ENCODE results near the gene TRIM74.
"Not testable (repeated sequence)": the region's sequence is repeated elsewhere in the genome, so short reads cannot be mapped to it uniquely, and the experiment has no call there.

TRIM74 gene

GRCh38 chr7:72968980-72969516 lies at the start of gene TRIM74:
TSS of gene TRIM74 (minus strand) at chr7:72969466. CDS start at chr7:72966157, 3,309 bp downstream.
- not testable (repeated sequence) for DNase-seq

GRCh38 chr7:73006491-73006890 lies 37.2 kb upstream of the TRIM74 start:
- DNase-seq = peak; percentile 24

GRCh38 chr7:73005693-73006447 lies 36.6 kb upstream of the TRIM74 start:
- DNase-seq = peak; percentile 92

GRCh38 chr7:73005356-73005692 lies 36.1 kb upstream of the TRIM74 start:
- DNase-seq = peak; percentile 80

GRCh38 chr7:72997887-72998468 lies 28.7 kb upstream of the TRIM74 start:
- not testable (repeated sequence) for DNase-seq

GRCh38 chr7:72997447-72997846 lies 28.2 kb upstream of the TRIM74 start:
- not testable (repeated sequence) for DNase-seq

- DNase-seq = not testable (repeated sequence)
Measured at GRCh38 chr7:72995484-72995883, 26.2 kb upstream of the TRIM74 start.

- DNase-seq = not testable (repeated sequence)
Measured at GRCh38 chr7:72990146-72990913, 21.1 kb upstream of the TRIM74 start.

GRCh38 chr7:72982084-72982483 lies 12.8 kb upstream of the TRIM74 start:
- DNase-seq = not testable (repeated sequence)

- DNase-seq = not testable (repeated sequence)
Measured at GRCh38 chr7:72980382-72980781, 11.1 kb upstream of the TRIM74 start.

GRCh38 chr7:72976434-72976833 lies 7.2 kb upstream of the TRIM74 start:
- not testable (repeated sequence) for DNase-seq

GRCh38 chr7:72975656-72976286 lies 6.5 kb upstream of the TRIM74 start:
- not testable (repeated sequence) for DNase-seq

- not testable (repeated sequence) for DNase-seq
Measured at GRCh38 chr7:72974781-72975180, 5.5 kb upstream of the TRIM74 start.

- DNase-seq = not testable (repeated sequence)
Measured at GRCh38 chr7:72971505-72971904, 2.2 kb upstream of the TRIM74 start.

- DNase-seq = not testable (repeated sequence)
Measured at GRCh38 chr7:72969688-72970087, 422 bp upstream of the TRIM74 start.

GRCh38 chr7:72966892-72967291 lies 2.4 kb downstream of the TRIM74 start:
- not testable (repeated sequence) for DNase-seq

- not testable (repeated sequence) for DNase-seq
Measured at GRCh38 chr7:72965186-72965975, 3.9 kb downstream of the TRIM74 start.

GRCh38 chr7:72963056-72963455 lies 6.2 kb downstream of the TRIM74 start:
- not testable (repeated sequence) for DNase-seq

- not testable (repeated sequence) for DNase-seq
Measured at GRCh38 chr7:72961346-72961650, 8.0 kb downstream of the TRIM74 start.

- not testable (repeated sequence) for DNase-seq
Measured at GRCh38 chr7:72960626-72961345, 8.5 kb downstream of the TRIM74 start.

- DNase-seq = not testable (repeated sequence)
Measured at GRCh38 chr7:72960029-72960428, 9.2 kb downstream of the TRIM74 start.
